HepG2 (cell line): ENCODE data around the gene ICE2. TPM values are rescaled to one million over a fixed set of nuclear protein-coding genes. Genes with fewer than 3 reads are reported as not detected.

Experiments
- ATAC-seq: fragments of 200-7000 bp; cut with Tn5 transposase; 3 replicates; pipeline ENCODE4 v1.9.1; 2020; ENCODE audit warnings: mild to moderate bottlenecking, moderate library complexity
- BruUV-seq: library from RNA; stranded (reverse); fragments of 400-500 nt; replicated peaks from 2 replicates; lab custom pipeline; 2021; lab: Mats Ljungman, UMichigan
- CTCF ChIA-PET: fragments of 300-600 bp; formaldehyde crosslinking; extraction: SDS; loops from one replicate; lab custom pipeline; 2021; ENCODE audit warnings: low total read pairs, inconsistent platforms, low intra/inter-chr PET ratio; lab: Yijun Ruan, JAX
- POLR2A ChIA-PET: fragments of 350-600 bp; sonication (Branson Sonifier 250); formaldehyde crosslinking; loops from one replicate; lab custom pipeline; 2020; ENCODE audit warnings: antibody characterized with exemption, inconsistent platforms; lab: Yijun Ruan, JAX
- DNase-seq: peaks from one replicate; pipeline ENCODE4 v3.0.0-alpha.2; 2015; ENCODE audit warnings: low spot score
- FAIRE-seq: peaks from 3 replicates; lab custom pipeline; 2011; peaks lifted over from hg19 to GRCh38; lab: Jason Lieb, UNC
- H2AFZ ChIP-seq: one replicate; pipeline ENCODE4 v1.6.1; 2011; ENCODE audit warnings: low read length, inconsistent platforms
- H3K27ac ChIP-seq: fragments of 300-600 bp; 3 replicates; pipeline ENCODE4 v1.8.0; 2011; ENCODE audit warnings: mixed run types, mild to moderate bottlenecking, mixed read lengths, low read length, inconsistent platforms; ENCODE audit not compliant: insufficient read depth; ENCODE audit errors: extremely low read length
- H3K27me3 ChIP-seq, 2 experiments: fragments of 200-600 bp in 1 of 2; 2 replicates in 1 of 2; 3 replicates in 1 of 2; pipeline versions ENCODE4 v1.6.0 to v1.8.0; 2011; ENCODE audit warnings: low read length in 2 of 2, mild to moderate bottlenecking in 2 of 2, moderate library complexity in 2 of 2, inconsistent platforms in 1 of 2; ENCODE audit not compliant: insufficient read depth in 2 of 2, control insufficient read depth in 1 of 2
- H3K36me3 ChIP-seq, 2 experiments: fragments of 200-600 bp in 1 of 2; replicated peaks in 1 of 2; 2 replicates in 1 of 2; 3 replicates in 1 of 2; pipeline versions ENCODE4 v1.5.1 to v1.8.0; 2011; ENCODE audit warnings: low read length in 2 of 2, inconsistent platforms in 1 of 2; ENCODE audit not compliant: insufficient read depth in 2 of 2, control insufficient read depth in 1 of 2
- H3K4me1 ChIP-seq: 2 replicates; pipeline ENCODE4 v1.5.1; 2012; ENCODE audit warnings: low read length, inconsistent platforms; ENCODE audit not compliant: insufficient read depth
- H3K4me2 ChIP-seq: 2 replicates; pipeline ENCODE4 v1.6.0; 2011; ENCODE audit warnings: low read depth, low read length, inconsistent platforms
- H3K4me3 ChIP-seq, 3 experiments: fragments of 200-600 bp in 1 of 3; sonication (generic), shearing (Covaris generic) in 1 of 3; replicated peaks in 1 of 3; 2 replicates each; pipeline ENCODE4 v1.5.1; 2011 to 2016; ENCODE audit warnings: low read length in 3 of 3, inconsistent platforms in 2 of 3, low read depth in 2 of 3, mild to moderate bottlenecking in 2 of 3, control low read depth in 1 of 3, mixed read lengths in 1 of 3; ENCODE audit not compliant: insufficient read depth in 1 of 3
- H3K79me2 ChIP-seq: one replicate; pipeline ENCODE4 v1.6.1; 2011; ENCODE audit warnings: low read length, inconsistent platforms; ENCODE audit not compliant: insufficient read depth
- H3K9ac ChIP-seq: 2 replicates; pipeline ENCODE4 v1.6.0; 2011; ENCODE audit warnings: mild to moderate bottlenecking, low read depth, low read length, inconsistent platforms; ENCODE audit not compliant: insufficient read depth
- H3K9me3 ChIP-seq: 2 replicates; pipeline ENCODE4 v1.5.1; 2012; ENCODE audit warnings: mild to moderate bottlenecking, low read length
- H4K20me1 ChIP-seq: 2 replicates; pipeline ENCODE4 v1.6.0; 2011; ENCODE audit warnings: inconsistent platforms, mild to moderate bottlenecking, low read length, moderate library complexity; ENCODE audit not compliant: insufficient read depth
- RBFOX2 ChIP-seq: fragments of 200-400 bp; formaldehyde crosslinking; IDR thresholded peaks from 2 replicates; pipeline ENCODE4 v1.6.1; 2017; ENCODE audit warnings: low read depth, mild to moderate bottlenecking, low read length
- ZNF331 ChIP-seq: sonication (generic); formaldehyde crosslinking; IDR thresholded peaks from 2 replicates; pipeline ENCODE4 v1.4.0; 2020; ENCODE audit warnings: missing genetic modification reagents
- ZNF350 ChIP-seq: sonication (generic); formaldehyde crosslinking; IDR thresholded peaks from 2 replicates; pipeline ENCODE4 v1.4.0; 2020; ENCODE audit warnings: mild to moderate bottlenecking, low read depth, missing genetic modification reagents, borderline replicate concordance
- ZNF770 ChIP-seq: sonication (generic); formaldehyde crosslinking; IDR thresholded peaks from 2 replicates; pipeline ENCODE4 v1.5.0; 2020; ENCODE audit warnings: mild to moderate bottlenecking, missing genetic modification reagents
- WGBS: methylation state at CpG from one replicate; pipeline ENCODE4 v1.1.6; 2017; ENCODE audit warnings: low lambda C conversion rate; 5-methylcytosine and 5-hydroxymethylcytosine counted together
- in situ Hi-C: cut with HindIII; loops from 2 replicates; pipeline ENCODE4 v1.10.0; 2017; ENCODE audit warnings: low pct_unique_long_range_greater_than_20kb; ENCODE audit not compliant: extremely low pct_ligation_motif_present
- intact Hi-C: fragments of 100-400 bp; cut with micrococcal nuclease; formaldehyde crosslinking; loops from one replicate; pipeline ENCODE4 v1.10.0; 2022; ENCODE audit not compliant: unreplicated experiment
- polyA plus RNA-seq, 8 experiments: library from polyadenylated mRNA; depleted of rRNA in 3 of 8; stranded (reverse) in 7 of 8; unstranded in 1 of 8; fragments of >200 nt; fragmentation: Illumina TruSeq in 4 of 8; extraction: Trizol in 4 of 8; gene quantifications; 2 replicates each; pipeline versions ENCODE4 v1.2.1 to v1.2.3, GENCODE V29; 2011 to 2016; ENCODE audit warnings: low read depth in 4 of 8, missing spikeins in 1 of 8, mixed read lengths in 1 of 8; ENCODE audit not compliant: insufficient read depth in 1 of 8
- total RNA-seq, 5 experiments: library from RNA; depleted of rRNA; stranded (reverse); fragments of >200 nt; fragmentation: Illumina TruSeq; extraction: Trizol; gene quantifications; 2 replicates each; pipeline ENCODE4 v1.2.3, GENCODE V29; 2016; ENCODE audit warnings: low read depth in 1 of 5

The ICE2 gene
- total and polyA plus RNA-seq, 2 of the 13 experiments (the other 11 are each of a cell fraction or from before 2014, with no cell fraction given) = 24.8 to 26.4 TPM

- Histone ChIP-seq H2AFZ (no peak overlapping the region), H3K9ac (no peak overlapping the region), H3K4me1 (peaks cover 70% of the 10 kb centered on the region), H3K27me3 (no peaks in the 10 kb centered on the region), H3K9me3 (no peaks in the 10 kb centered on the region), H3K4me2 (no peak overlapping the region), H3K27ac (no peak overlapping the region), H3K79me2 (peaks cover 70% of the 10 kb centered on the region), H3K4me3 (no peak overlapping the region), H4K20me1 (no peaks in the 10 kb centered on the region), H3K36me3 (peaks cover 9 to 45% of the 10 kb centered on the region in 2 experiments; a peak in 4 of 5 replicates)
- TF ChIP-seq ZNF331 (CRISPR knock-in tag) = no peak
- no peak for TF ChIP-seq RBFOX2
- no peak for TF ChIP-seq ZNF350 (CRISPR knock-in tag)
- TF ChIP-seq ZNF770 (CRISPR knock-in tag) = no peak
- POLR2A ChIA-PET = interaction anchor here (2.0 kb wide), 1 partner anchor 11 kb away, joined by 10 read pairs; no protein-coding TSS in a partner anchor
- no TSS peak for BruUV-seq
- ATAC-seq (no peak), DNase-seq (no peak), FAIRE-seq (no peak)
- in situ Hi-C loops (no loop called here), intact Hi-C loops (no loop called here)
- WGBS = 98% methylated on average over 7 of the region's 7 CpGs
- CTCF ChIA-PET = no interaction called here
Observed at GRCh38 chr15:60385620-60386552, 93.1 kb downstream of the ICE2 start.
